HepG2 (cell line): ENCODE results near the gene ADAT3. TPM values are rescaled to one million over a fixed set of nuclear protein-coding genes. Genes with fewer than 3 reads are reported as not detected.
A peak's percentile ranks its signal among the peaks of the same experiment; 100 is the strongest.

Experiments
- ATAC-seq: fragments of 200-7000 bp; cut with Tn5 transposase; 3 replicates; pipeline ENCODE4 v1.9.1; 2020; ENCODE audit warnings: mild to moderate bottlenecking, moderate library complexity
- BruUV-seq: library from RNA; stranded (reverse); fragments of 400-500 nt; replicated peaks from 2 replicates; lab custom pipeline; 2021; lab: Mats Ljungman, UMichigan
- CTCF ChIA-PET: fragments of 300-600 bp; formaldehyde crosslinking; extraction: SDS; loops from one replicate; lab custom pipeline; 2021; ENCODE audit warnings: low total read pairs, inconsistent platforms, low intra/inter-chr PET ratio; lab: Yijun Ruan, JAX
- POLR2A ChIA-PET: fragments of 350-600 bp; sonication (Branson Sonifier 250); formaldehyde crosslinking; loops from one replicate; lab custom pipeline; 2020; ENCODE audit warnings: antibody characterized with exemption, inconsistent platforms; lab: Yijun Ruan, JAX
- DNase-seq: peaks from one replicate; pipeline ENCODE4 v3.0.0-alpha.2; 2015; ENCODE audit warnings: low spot score
- FAIRE-seq: peaks from 3 replicates; lab custom pipeline; 2011; peaks lifted over from hg19 to GRCh38; lab: Jason Lieb, UNC
- H2AFZ ChIP-seq: one replicate; pipeline ENCODE4 v1.6.1; 2011; ENCODE audit warnings: low read length, inconsistent platforms
- H3K27ac ChIP-seq: fragments of 300-600 bp; 3 replicates; pipeline ENCODE4 v1.8.0; 2011; ENCODE audit warnings: mixed run types, mild to moderate bottlenecking, mixed read lengths, low read length, inconsistent platforms; ENCODE audit not compliant: insufficient read depth; ENCODE audit errors: extremely low read length
- H3K27me3 ChIP-seq, 2 experiments: fragments of 200-600 bp in 1 of 2; 2 replicates in 1 of 2; 3 replicates in 1 of 2; pipeline versions ENCODE4 v1.6.0 to v1.8.0; 2011; ENCODE audit warnings: low read length in 2 of 2, mild to moderate bottlenecking in 2 of 2, moderate library complexity in 2 of 2, inconsistent platforms in 1 of 2; ENCODE audit not compliant: insufficient read depth in 2 of 2, control insufficient read depth in 1 of 2
- H3K36me3 ChIP-seq, 2 experiments: fragments of 200-600 bp in 1 of 2; replicated peaks in 1 of 2; 2 replicates in 1 of 2; 3 replicates in 1 of 2; pipeline versions ENCODE4 v1.5.1 to v1.8.0; 2011; ENCODE audit warnings: low read length in 2 of 2, inconsistent platforms in 1 of 2; ENCODE audit not compliant: insufficient read depth in 2 of 2, control insufficient read depth in 1 of 2
- H3K4me1 ChIP-seq: 2 replicates; pipeline ENCODE4 v1.5.1; 2012; ENCODE audit warnings: low read length, inconsistent platforms; ENCODE audit not compliant: insufficient read depth
- H3K4me2 ChIP-seq: 2 replicates; pipeline ENCODE4 v1.6.0; 2011; ENCODE audit warnings: low read depth, low read length, inconsistent platforms
- H3K4me3 ChIP-seq, 3 experiments: fragments of 200-600 bp in 1 of 3; sonication (generic), shearing (Covaris generic) in 1 of 3; replicated peaks in 1 of 3; 2 replicates each; pipeline ENCODE4 v1.5.1; 2011 to 2016; ENCODE audit warnings: low read length in 3 of 3, inconsistent platforms in 2 of 3, low read depth in 2 of 3, mild to moderate bottlenecking in 2 of 3, control low read depth in 1 of 3, mixed read lengths in 1 of 3; ENCODE audit not compliant: insufficient read depth in 1 of 3
- H3K79me2 ChIP-seq: one replicate; pipeline ENCODE4 v1.6.1; 2011; ENCODE audit warnings: low read length, inconsistent platforms; ENCODE audit not compliant: insufficient read depth
- H3K9ac ChIP-seq: 2 replicates; pipeline ENCODE4 v1.6.0; 2011; ENCODE audit warnings: mild to moderate bottlenecking, low read depth, low read length, inconsistent platforms; ENCODE audit not compliant: insufficient read depth
- H3K9me3 ChIP-seq: 2 replicates; pipeline ENCODE4 v1.5.1; 2012; ENCODE audit warnings: mild to moderate bottlenecking, low read length
- H4K20me1 ChIP-seq: 2 replicates; pipeline ENCODE4 v1.6.0; 2011; ENCODE audit warnings: inconsistent platforms, mild to moderate bottlenecking, low read length, moderate library complexity; ENCODE audit not compliant: insufficient read depth
- AGO2 ChIP-seq: fragments of 200-400 bp; formaldehyde crosslinking; optimal IDR thresholded peaks from 2 replicates; pipeline ENCODE3; 2017; ENCODE audit warnings: mild to moderate bottlenecking, low read depth, low read length, moderate library complexity
- HES4 ChIP-seq: sonication (generic); formaldehyde crosslinking; IDR thresholded peaks from 2 replicates; pipeline ENCODE4 v1.9.0; 2021; ENCODE audit warnings: mild to moderate bottlenecking, missing genetic modification reagents, borderline replicate concordance
- PITX1 ChIP-seq: sonication (generic); formaldehyde crosslinking; IDR thresholded peaks from 2 replicates; pipeline ENCODE4 v1.5.1; 2020; ENCODE audit warnings: mild to moderate bottlenecking, missing genetic modification reagents
- WGBS: methylation state at CpG from one replicate; pipeline ENCODE4 v1.1.6; 2017; ENCODE audit warnings: low lambda C conversion rate; 5-methylcytosine and 5-hydroxymethylcytosine counted together
- in situ Hi-C: cut with HindIII; loops from 2 replicates; pipeline ENCODE4 v1.10.0; 2017; ENCODE audit warnings: low pct_unique_long_range_greater_than_20kb; ENCODE audit not compliant: extremely low pct_ligation_motif_present
- intact Hi-C: fragments of 100-400 bp; cut with micrococcal nuclease; formaldehyde crosslinking; loops from one replicate; pipeline ENCODE4 v1.10.0; 2022; ENCODE audit not compliant: unreplicated experiment
- polyA plus RNA-seq, 8 experiments: library from polyadenylated mRNA; depleted of rRNA in 3 of 8; stranded (reverse) in 7 of 8; unstranded in 1 of 8; fragments of >200 nt; fragmentation: Illumina TruSeq in 4 of 8; extraction: Trizol in 4 of 8; gene quantifications; 2 replicates each; pipeline versions ENCODE4 v1.2.1 to v1.2.3, GENCODE V29; 2011 to 2016; ENCODE audit warnings: low read depth in 4 of 8, missing spikeins in 1 of 8, mixed read lengths in 1 of 8; ENCODE audit not compliant: insufficient read depth in 1 of 8
- total RNA-seq, 5 experiments: library from RNA; depleted of rRNA; stranded (reverse); fragments of >200 nt; fragmentation: Illumina TruSeq; extraction: Trizol; gene quantifications; 2 replicates each; pipeline ENCODE4 v1.2.3, GENCODE V29; 2016; ENCODE audit warnings: low read depth in 1 of 5

ADAT3 gene
- total and polyA plus RNA-seq, 2 of the 13 experiments (the other 11 are each of a cell fraction or from before 2014, with no cell fraction given) = 0.95 to 3.5 TPM

- WGBS = 96% methylated on average over 14 of the region's 19 CpGs
- POLR2A ChIA-PET = no interaction called here
- Histone ChIP-seq H3K9ac (no peak overlapping the region), H3K27ac (no peak overlapping the region), H2AFZ (no peak overlapping the region), H3K36me3 (peaks cover 7 to 18% of the 10 kb centered on the region in 2 experiments; a peak in 3 of 5 replicates), H4K20me1 (peaks cover 39% of the 10 kb centered on the region; the same call in 1 of the 2 replicates), H3K4me2 (no peak overlapping the region), H3K9me3 (no peaks in the 10 kb centered on the region), H3K4me1 (no peaks in the 10 kb centered on the region), H3K27me3 (no peaks in the 10 kb centered on the region), H3K4me3 (no peak overlapping the region), H3K79me2 (peaks cover 52% of the 10 kb centered on the region)
- FAIRE-seq (no peak), DNase-seq (no peak), ATAC-seq (no peak)
- intact Hi-C loops (no loop called here), in situ Hi-C loops (no loop called here)
- BruUV-seq = no TSS peak
- CTCF ChIA-PET = no interaction called here
- TF ChIP-seq PITX1 (CRISPR knock-in tag) = no peak
Measured at GRCh38 chr19:1953037-1953436, 47.8 kb downstream of the ADAT3 start.

GRCh38 chr19:1953441-1954094 lies 48.4 kb downstream of the ADAT3 start:
- WGBS = 98% methylated on average over 28 of the region's 32 CpGs
- no peak overlapping the region for H3K4me2 ChIP-seq
- ATAC-seq (no peak), DNase-seq (no peak), FAIRE-seq (no peak)
- H3K4me3 ChIP-seq = no peak overlapping the region
- no peaks in the 10 kb centered on the region for H3K27me3 ChIP-seq
- in situ Hi-C loops = no loop called here
- CTCF ChIA-PET = no interaction called here
- H3K9me3 ChIP-seq = no peaks in the 10 kb centered on the region
- intact Hi-C loops = no loop called here
- no peak overlapping the region for H2AFZ ChIP-seq
- no peak for TF ChIP-seq HES4
- peak; percentile 11 for TF ChIP-seq AGO2
- POLR2A ChIA-PET = no interaction called here
- H3K4me1 ChIP-seq = no peaks in the 10 kb centered on the region
- no peak overlapping the region for H3K27ac ChIP-seq
- H3K9ac ChIP-seq = no peak overlapping the region
- peaks cover 39% of the 10 kb centered on the region; the same call in 1 of the 2 replicates for H4K20me1 ChIP-seq
- H3K36me3 ChIP-seq = peaks cover 7 to 18% of the 10 kb centered on the region in 2 experiments; a peak in 3 of 5 replicates
- peaks cover 50% of the 10 kb centered on the region for H3K79me2 ChIP-seq
- BruUV-seq = no TSS peak
